Adrenal gland (tissue), 5 donors: ENCODE measurements around the gene CC2D2A.

Experiments used
- CTCF ChIP-seq, 6 experiments: fragments of 450-650 bp in 4 of 6; fragments of 200-600 bp in 2 of 6; sonication (generic) in 1 of 6; IDR thresholded peaks; 1 replicate in 5 of 6; 2 replicates in 1 of 6; pipeline versions ENCODE4 v1.5.1 to v1.8.0; 2016 to 2021; ENCODE audit warnings: antibody characterized with exemption in 6 of 6, mild to moderate bottlenecking in 2 of 6, moderate library complexity in 1 of 6
- POLR2A ChIP-seq, 2 donors: fragments of 450-650 bp; IDR thresholded peaks; one replicate each; pipeline ENCODE4 v1.6.1; 2017; ENCODE audit warnings: antibody characterized with exemption in 2 of 2, mild to moderate bottlenecking in 2 of 2, moderate library complexity in 1 of 2
- donor health status: DM: no; HTN: no; CAD: no.

GRCh38 chr4:15427701-15428100 is 42.0 kb upstream of the CC2D2A start, which contains the start of gene C1QTNF7:
- TF ChIP-seq CTCF (IDR thresholded peaks at IDR 0.05) (no peak), POLR2A (IDR thresholded peaks at IDR 0.05) (no peak)
